GM12801 (cell line): ENCODE results near the gene CUL2.

Experiments
- TF ChIP-seq, protein P1 (sequence below): IDR thresholded peaks from one replicate; pipeline ENCODE4 v1.5.1; 2011; ENCODE audit warnings: control low read depth; ENCODE audit not compliant: insufficient read length; ENCODE audit errors: extremely low read depth

Gene CUL2

DNA sequence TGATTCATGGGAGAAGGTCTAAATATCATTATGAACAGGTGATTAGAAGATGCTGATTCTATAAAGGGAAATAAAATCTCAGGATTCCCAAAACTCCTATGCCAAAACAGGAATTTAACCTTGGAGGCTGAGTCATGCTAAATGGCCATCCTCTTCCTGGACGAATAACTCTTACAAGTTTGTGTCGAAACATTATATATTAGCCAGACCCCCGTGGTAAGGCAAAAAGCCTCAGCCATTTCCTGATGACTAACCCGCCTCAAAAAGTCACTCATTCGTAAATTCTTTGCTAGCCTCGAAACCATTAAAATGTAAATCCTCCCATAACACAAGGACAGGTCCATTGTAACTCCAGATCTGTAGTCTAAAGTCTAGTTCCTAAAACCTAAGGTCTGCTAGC lies 32.0 kb downstream of the CUL2 start:
- TF ChIP-seq, protein P1, sequence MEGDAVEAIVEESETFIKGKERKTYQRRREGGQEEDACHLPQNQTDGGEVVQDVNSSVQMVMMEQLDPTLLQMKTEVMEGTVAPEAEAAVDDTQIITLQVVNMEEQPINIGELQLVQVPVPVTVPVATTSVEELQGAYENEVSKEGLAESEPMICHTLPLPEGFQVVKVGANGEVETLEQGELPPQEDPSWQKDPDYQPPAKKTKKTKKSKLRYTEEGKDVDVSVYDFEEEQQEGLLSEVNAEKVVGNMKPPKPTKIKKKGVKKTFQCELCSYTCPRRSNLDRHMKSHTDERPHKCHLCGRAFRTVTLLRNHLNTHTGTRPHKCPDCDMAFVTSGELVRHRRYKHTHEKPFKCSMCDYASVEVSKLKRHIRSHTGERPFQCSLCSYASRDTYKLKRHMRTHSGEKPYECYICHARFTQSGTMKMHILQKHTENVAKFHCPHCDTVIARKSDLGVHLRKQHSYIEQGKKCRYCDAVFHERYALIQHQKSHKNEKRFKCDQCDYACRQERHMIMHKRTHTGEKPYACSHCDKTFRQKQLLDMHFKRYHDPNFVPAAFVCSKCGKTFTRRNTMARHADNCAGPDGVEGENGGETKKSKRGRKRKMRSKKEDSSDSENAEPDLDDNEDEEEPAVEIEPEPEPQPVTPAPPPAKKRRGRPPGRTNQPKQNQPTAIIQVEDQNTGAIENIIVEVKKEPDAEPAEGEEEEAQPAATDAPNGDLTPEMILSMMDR: no peak

- TF ChIP-seq, protein P1: no peak
These were observed 33.5 kb downstream of the CUL2 start for GRCh38 chr10:35056686-35057085.

DNA sequence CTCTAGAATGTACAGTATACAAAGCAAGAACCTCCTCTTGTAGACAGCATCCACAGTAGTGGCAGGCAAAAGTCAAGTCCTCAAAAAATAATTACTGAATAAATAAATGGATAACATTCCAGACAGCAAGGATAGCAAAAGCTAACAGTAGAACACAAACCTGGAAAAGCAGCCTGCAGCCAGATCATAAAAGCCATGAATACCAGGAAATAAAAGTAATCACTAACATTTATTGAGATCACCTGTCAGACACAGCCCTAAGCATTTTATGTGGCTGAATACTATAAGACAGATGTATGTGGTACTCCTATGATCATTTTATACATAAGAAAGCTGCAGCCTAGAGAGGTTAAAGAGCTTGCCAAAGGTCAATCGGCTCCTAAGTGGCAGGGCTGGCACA lies 34.0 kb downstream of the CUL2 start:
- TF ChIP-seq, protein P1: no peak

GRCh38 chr10:35050568-35050967 lies 39.6 kb downstream of the CUL2 start:
- TF ChIP-seq, protein P1: no peak

- TF ChIP-seq, protein P1: no peak
These were observed 44.1 kb downstream of the CUL2 start for GRCh38 chr10:35046074-35046473.

GRCh38 chr10:35043796-35044344 lies 46.3 kb downstream of the CUL2 start:
- TF ChIP-seq, protein P1: no peak

GRCh38 chr10:35042783-35043182 lies 47.4 kb downstream of the CUL2 start:
- TF ChIP-seq, protein P1: no peak

DNA sequence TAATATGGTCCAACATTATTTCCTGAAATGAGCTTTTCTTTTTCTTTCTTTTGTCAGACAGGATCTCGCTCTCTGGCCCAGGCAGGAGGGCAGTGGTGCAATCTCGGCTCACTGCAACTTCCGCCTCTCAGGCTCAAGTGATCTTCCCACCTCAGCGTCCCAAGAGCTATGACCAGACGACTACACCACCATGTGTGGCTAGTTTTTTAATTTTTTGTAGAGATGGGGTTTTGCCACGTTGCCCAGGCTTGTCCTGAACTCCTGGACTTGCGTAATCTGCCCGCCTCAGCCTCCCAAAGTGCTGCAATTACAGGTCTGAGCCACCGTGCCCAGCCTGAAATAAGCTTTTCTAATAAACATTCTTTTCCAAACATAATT lies 48.6 kb downstream of the CUL2 start:
- TF ChIP-seq, protein P1: no peak
